Skeletal muscle tissue (tissue), 5 donors: ENCODE measurements around the gene EDEM2. TPM values are rescaled to one million over a fixed set of nuclear protein-coding genes. Genes with fewer than 3 reads are reported as not detected.
"Not testable (repeated sequence)": the region's sequence is repeated elsewhere in the genome, so short reads cannot be mapped to it uniquely, and the experiment has no call there.

Experiments
- H3K27ac ChIP-seq: one replicate; pipeline ENCODE4 v1.7.0; 2013; ENCODE audit warnings: mild to moderate bottlenecking, low read depth, low read length, inconsistent platforms
- H3K27me3 ChIP-seq, 3 donors: one replicate each; pipeline ENCODE4 v1.7.0; 2013; ENCODE audit warnings: low read length in 3 of 3; ENCODE audit not compliant: control insufficient read depth in 3 of 3, insufficient read depth in 3 of 3
- H3K36me3 ChIP-seq, 3 donors: one replicate each; pipeline ENCODE4 v1.7.0; 2013; ENCODE audit warnings: low read length in 3 of 3; ENCODE audit not compliant: control insufficient read depth in 3 of 3, insufficient read depth in 3 of 3
- H3K4me1 ChIP-seq, 3 donors: one replicate each; pipeline ENCODE4 v1.7.0; 2013; ENCODE audit warnings: low read length in 3 of 3, mild to moderate bottlenecking in 3 of 3; ENCODE audit not compliant: control insufficient read depth in 3 of 3, insufficient read depth in 3 of 3
- H3K4me3 ChIP-seq, 3 donors: one replicate each; pipeline ENCODE4 v1.7.0; 2013; ENCODE audit warnings: low read length in 3 of 3
- H3K9ac ChIP-seq, 3 donors: one replicate each; pipeline ENCODE4 v1.7.0; 2013; ENCODE audit warnings: low read length in 3 of 3, mild to moderate bottlenecking in 3 of 3, moderate library complexity in 2 of 3, low read depth in 1 of 3
- H3K9me3 ChIP-seq, 3 donors: one replicate each; pipeline ENCODE4 v1.7.0; 2013; ENCODE audit warnings: low read length in 3 of 3; ENCODE audit not compliant: control insufficient read depth in 3 of 3
- small RNA-seq: library from RNA; depleted of rRNA; stranded (forward); fragments of <200 nt; gene quantifications from one replicate; pipeline ENCODE3, GENCODE V24; 2014
- total RNA-seq: library from RNA; depleted of rRNA; stranded (reverse); fragments of >200 nt; gene quantifications from one replicate; pipeline ENCODE4 v1.2.3, GENCODE V29; 2014
- donor health status: Osteomylitis.

The EDEM2 gene
- total RNA-seq, 1 donor from 2014 or later: 7.8 TPM

GRCh38 chr20:35077341-35077740 lies 69.8 kb downstream of the EDEM2 start:
- H3K4me1 ChIP-seq: peaks cover 0 to 3% (median 2%) of the 10 kb centered on the region in 3 donors
- no peak overlapping the region for H3K27ac ChIP-seq
- no peak overlapping the region for H3K9ac ChIP-seq
- H3K27me3 ChIP-seq: no peaks in the 10 kb centered on the region
- H3K36me3 ChIP-seq: peaks cover 12 to 13% (median 13%) of the 10 kb centered on the region in 3 donors
- no peaks in the 10 kb centered on the region for H3K9me3 ChIP-seq
- no peak overlapping the region for H3K4me3 ChIP-seq

GRCh38 chr20:35071436-35072153 lies 75.5 kb downstream of the EDEM2 start:
- not testable (repeated sequence) for H3K9ac ChIP-seq, H3K4me1 ChIP-seq, H3K27ac ChIP-seq, H3K27me3 ChIP-seq, H3K9me3 ChIP-seq, H3K36me3 ChIP-seq, H3K4me3 ChIP-seq

GRCh38 chr20:35066194-35066593 lies 80.9 kb downstream of the EDEM2 start:
- Histone ChIP-seq H3K9ac (no peak overlapping the region), H3K4me1 (peaks cover 0 to 3% (median 3%) of the 10 kb centered on the region in 3 donors), H3K36me3 (peaks cover 0 to 2% (median 0%) of the 10 kb centered on the region in 3 donors), H3K27me3 (no peaks in the 10 kb centered on the region), H3K4me3 (no peak overlapping the region), H3K9me3 (no peaks in the 10 kb centered on the region), H3K27ac (no peak overlapping the region)

Small RNAs within 50 kb of the gene (small RNA-seq; reads per million reads assigned to genes)
- not detected for gene RF00275
- gene RNA5SP483: not detected

Other genes with a start within 250 kb of the EDEM2 start
- 18.3 TPM for gene GSS, start 191.5 kb downstream of the EDEM2 start, total RNA-seq
- gene MYH7B, start 191.5 kb downstream of the EDEM2 start, total RNA-seq: 19.3 TPM
- gene TRPC4AP, start 54.5 kb downstream of the EDEM2 start, total RNA-seq: 49.6 TPM
- 50.6 TPM for gene PROCR, start 24.7 kb upstream of the EDEM2 start, total RNA-seq
- under 0.01 TPM for gene MMP24, start 79.4 kb upstream of the EDEM2 start, total RNA-seq
- gene MMP24OS, start 130.8 kb upstream of the EDEM2 start, total RNA-seq: 4.2 TPM
- gene EIF6, start 137.4 kb upstream of the EDEM2 start, total RNA-seq: 74.1 TPM
- not detected for gene FAM83C, start 145.1 kb upstream of the EDEM2 start, total RNA-seq